Kidney (tissue), 14 donors: Measurements from ENCODE around the gene BANF2. TPM values are rescaled to one million over a fixed set of nuclear protein-coding genes. Genes with fewer than 3 reads are reported as not detected.

ENCODE experiments used
- DNase-seq, 5 donors: peaks; one replicate each; pipeline ENCODE4 v3.0.0-alpha.2; 2013 to 2020
- FAIRE-seq: peaks from 2 replicates; lab custom pipeline; 2012; peaks lifted over from hg19 to GRCh38; lab: Jason Lieb, UNC
- H3K27ac ChIP-seq, 2 donors: one replicate each; pipeline ENCODE4 v1.7.0; 2013; ENCODE audit warnings: low read depth in 2 of 2, low read length in 2 of 2, inconsistent platforms in 1 of 2
- H3K27me3 ChIP-seq: one replicate; pipeline ENCODE4 v1.7.1; 2013; ENCODE audit warnings: low read length, inconsistent platforms; ENCODE audit not compliant: control insufficient read depth, insufficient read depth
- H3K36me3 ChIP-seq, 3 donors: one replicate each; pipeline versions ENCODE4 v1.7.0 to v1.7.1; 2013; ENCODE audit warnings: low read length in 3 of 3, control low read depth in 1 of 3, inconsistent platforms in 1 of 3; ENCODE audit not compliant: insufficient read depth in 3 of 3, control insufficient read depth in 2 of 3
- H3K4me1 ChIP-seq, 3 donors: one replicate each; pipeline versions ENCODE4 v1.7.0 to v1.7.1; 2013; ENCODE audit warnings: low read length in 3 of 3, inconsistent platforms in 1 of 3, low read depth in 1 of 3; ENCODE audit not compliant: control insufficient read depth in 2 of 3, insufficient read depth in 2 of 3
- H3K4me3 ChIP-seq, 3 donors: one replicate each; pipeline versions ENCODE4 v1.7.0 to v1.8.1; 2013; ENCODE audit warnings: low read length in 3 of 3, control low read depth in 1 of 3, inconsistent platforms in 1 of 3
- H3K9ac ChIP-seq, 3 donors: one replicate each; pipeline versions ENCODE4 v1.7.0 to v1.7.1; 2013; ENCODE audit warnings: low read length in 3 of 3, control low read depth in 1 of 3, inconsistent platforms in 1 of 3
- H3K9me3 ChIP-seq, 3 donors: one replicate each; pipeline versions ENCODE4 v1.7.0 to v1.7.1; 2013; ENCODE audit warnings: low read length in 3 of 3, control low read depth in 1 of 3, inconsistent platforms in 1 of 3; ENCODE audit not compliant: control insufficient read depth in 2 of 3, insufficient read depth in 1 of 3
- intact Hi-C: fragments of 100-400 bp; cut with DNase I; formaldehyde crosslinking; loops from one replicate; pipeline ENCODE4 v1.11.1; 2022
- polyA plus RNA-seq: library from polyadenylated mRNA; stranded (reverse); fragments of 350-450 nt; fragmentation: Illumina TruSeq; extraction: RNeasy Lipid Tissue Mini Kit (QIAGEN cat#74804); gene quantifications from one replicate; pipeline ENCODE4 v1.2.3, GENCODE V29; 2014; ENCODE audit warnings: low read depth, low replicate concordance; ENCODE audit not compliant: insufficient read depth
- total RNA-seq: library from RNA; stranded (reverse); fragmentation: NEBNext Ultra II Directional; extraction: Animal tissue kit (Norgen Biotek cat#: 25700); gene quantifications from one replicate; pipeline ENCODE4 v1.2.1, GENCODE V29; 2021
- TF ChIP-seq, protein P1 (sequence below): IDR thresholded peaks from 3 replicates; pipeline ENCODE4 v1.5.1; 2012; ENCODE audit warnings: mild to moderate bottlenecking, moderate library complexity, borderline replicate concordance; ENCODE audit not compliant: insufficient read depth; ENCODE audit errors: extremely low read depth
- donor health status: control.
- donor health status: control.
- donor health status: control.
- donor health status: control.
- donor health status: control.
- donor health status: DM: yes; HTN: yes; CAD: no.
- donor health status: Normal renal cell carcinoma (clear cell type).

BANF2 gene
- total and polyA plus RNA-seq, 2 donors from 2014 or later: not detected

DNA sequence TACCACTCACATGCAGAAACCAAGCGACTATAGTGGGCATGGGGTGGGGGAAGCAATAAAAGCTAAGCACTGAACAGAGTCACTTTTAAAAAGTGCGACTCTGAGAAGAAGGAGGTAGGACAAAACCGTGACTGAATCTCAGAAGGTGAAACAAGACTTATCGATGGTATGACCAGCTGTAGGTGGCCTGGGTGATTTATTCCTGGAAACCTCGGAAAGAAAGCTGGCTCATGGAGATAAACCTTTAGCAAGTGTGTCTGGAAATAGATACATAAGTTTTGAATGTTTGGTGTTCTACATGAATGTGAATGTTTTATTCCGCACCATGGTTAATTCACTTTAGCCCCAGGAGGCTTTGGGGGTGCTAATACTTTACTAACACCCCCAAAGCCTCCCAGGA, 43.9 kb downstream of the BANF2 start:
- Histone ChIP-seq H3K9me3 (no peaks in the 10 kb centered on the region), H3K27me3 (no peaks in the 10 kb centered on the region), H3K4me3 (no peak overlapping the region), H3K4me1 (no peaks in the 10 kb centered on the region), H3K27ac (no peak overlapping the region), H3K36me3 (no peaks in the 10 kb centered on the region), H3K9ac (no peak overlapping the region)
- TF ChIP-seq, protein P1, sequence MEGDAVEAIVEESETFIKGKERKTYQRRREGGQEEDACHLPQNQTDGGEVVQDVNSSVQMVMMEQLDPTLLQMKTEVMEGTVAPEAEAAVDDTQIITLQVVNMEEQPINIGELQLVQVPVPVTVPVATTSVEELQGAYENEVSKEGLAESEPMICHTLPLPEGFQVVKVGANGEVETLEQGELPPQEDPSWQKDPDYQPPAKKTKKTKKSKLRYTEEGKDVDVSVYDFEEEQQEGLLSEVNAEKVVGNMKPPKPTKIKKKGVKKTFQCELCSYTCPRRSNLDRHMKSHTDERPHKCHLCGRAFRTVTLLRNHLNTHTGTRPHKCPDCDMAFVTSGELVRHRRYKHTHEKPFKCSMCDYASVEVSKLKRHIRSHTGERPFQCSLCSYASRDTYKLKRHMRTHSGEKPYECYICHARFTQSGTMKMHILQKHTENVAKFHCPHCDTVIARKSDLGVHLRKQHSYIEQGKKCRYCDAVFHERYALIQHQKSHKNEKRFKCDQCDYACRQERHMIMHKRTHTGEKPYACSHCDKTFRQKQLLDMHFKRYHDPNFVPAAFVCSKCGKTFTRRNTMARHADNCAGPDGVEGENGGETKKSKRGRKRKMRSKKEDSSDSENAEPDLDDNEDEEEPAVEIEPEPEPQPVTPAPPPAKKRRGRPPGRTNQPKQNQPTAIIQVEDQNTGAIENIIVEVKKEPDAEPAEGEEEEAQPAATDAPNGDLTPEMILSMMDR: no peak
- DNase-seq: no peak
- no peak for FAIRE-seq
- intact Hi-C loops: no loop called here

DNA sequence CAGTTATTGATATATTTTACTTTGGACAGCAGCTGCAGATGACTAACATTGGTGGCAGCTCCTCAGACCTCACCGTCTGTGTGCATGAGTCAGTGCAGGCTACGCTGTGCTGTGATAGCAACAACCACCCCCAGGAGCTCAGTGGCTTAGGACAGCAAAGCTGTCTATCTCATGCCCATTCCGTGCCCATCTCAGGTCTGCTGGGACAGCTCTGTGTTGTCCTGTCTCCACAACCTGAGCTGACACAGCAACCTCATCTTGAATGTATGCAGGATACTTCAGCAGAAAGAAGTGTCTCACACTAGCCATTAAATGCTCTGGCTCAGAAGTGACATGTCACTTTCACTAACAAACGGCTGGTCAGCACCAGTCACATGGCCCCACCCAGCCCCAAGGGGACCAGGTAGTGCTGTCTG, 47.7 kb downstream of the BANF2 start:
- H3K36me3 ChIP-seq: no peaks in the 10 kb centered on the region
- no peaks in the 10 kb centered on the region for H3K4me1 ChIP-seq
- no peak for FAIRE-seq
- intact Hi-C loops: no loop called here
- H3K9ac ChIP-seq: no peak overlapping the region
- no peaks in the 10 kb centered on the region for H3K9me3 ChIP-seq
- TF ChIP-seq, protein P1: no peak
- no peak for DNase-seq
- H3K27me3 ChIP-seq: no peaks in the 10 kb centered on the region
- no peak overlapping the region for H3K27ac ChIP-seq
- no peak overlapping the region for H3K4me3 ChIP-seq

DNA sequence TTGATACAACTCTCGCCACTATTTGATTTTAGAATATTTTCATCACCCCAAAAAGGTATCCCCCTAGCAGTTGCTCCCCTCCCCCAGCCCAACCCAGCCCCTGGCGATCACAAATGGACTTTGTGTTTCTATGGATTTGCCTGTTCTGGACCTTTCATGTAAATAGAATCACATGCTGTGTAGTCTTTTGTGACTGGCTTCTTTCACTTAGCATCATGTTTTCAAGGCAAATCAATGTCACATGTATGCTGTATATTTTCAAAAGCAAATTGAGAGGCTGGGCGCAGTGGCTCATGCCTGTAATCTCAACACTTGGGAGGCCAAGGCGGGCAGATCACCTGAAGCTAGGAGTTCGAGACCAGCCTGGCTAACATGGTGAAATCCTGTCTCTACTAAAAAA, 48.5 kb downstream of the BANF2 start:
- no peak for DNase-seq
- intact Hi-C loops: no loop called here
- H3K36me3 ChIP-seq: no peaks in the 10 kb centered on the region
- no peaks in the 10 kb centered on the region for H3K27me3 ChIP-seq
- no peaks in the 10 kb centered on the region for H3K4me1 ChIP-seq
- H3K9me3 ChIP-seq: no peaks in the 10 kb centered on the region
- no peak overlapping the region for H3K4me3 ChIP-seq
- no peak for FAIRE-seq
- TF ChIP-seq, protein P1: no peak
- no peak overlapping the region for H3K27ac ChIP-seq
- no peak overlapping the region for H3K9ac ChIP-seq

DNA sequence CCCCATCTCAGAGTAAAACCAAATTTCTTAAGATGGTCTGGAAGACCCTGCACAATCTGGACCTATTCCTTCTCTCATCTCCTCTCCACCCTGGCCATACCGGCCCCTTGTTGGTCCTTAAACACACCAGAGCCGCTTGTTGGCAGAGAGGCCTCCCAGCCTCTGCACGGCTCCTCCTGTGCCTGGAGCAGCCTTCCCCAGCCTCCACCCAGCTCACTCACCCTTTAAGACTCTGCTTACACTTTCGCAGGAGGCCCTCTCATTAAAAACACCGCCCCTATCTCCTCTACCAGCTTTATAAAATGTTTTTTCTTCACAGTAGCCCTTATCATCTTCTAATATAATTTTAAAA, 49.8 kb downstream of the BANF2 start:
- Histone ChIP-seq H3K27ac (no peak overlapping the region), H3K9me3 (no peaks in the 10 kb centered on the region)

More for the DNA sequence above, 49.8 kb downstream of the BANF2 start:
- intact Hi-C loops: no loop called here
- TF ChIP-seq, protein P1: no peak
- Histone ChIP-seq H3K9ac (no peak overlapping the region), H3K36me3 (no peaks in the 10 kb centered on the region), H3K27me3 (no peaks in the 10 kb centered on the region), H3K4me3 (no peak overlapping the region), H3K4me1 (no peaks in the 10 kb centered on the region)
- FAIRE-seq: no peak
- no peak for DNase-seq
